ENCODE measurements around the gene RGS17.
"Not testable (repeated sequence)": the region's sequence is repeated elsewhere in the genome, so short reads cannot be mapped to it uniquely, and the experiment has no call there.

The RGS17 gene

GRCh38 chr6:153015094-153015640 is 115.9 kb downstream of the RGS17 start:
- TF ChIP-seq CTCF (IDR thresholded peaks at IDR 0.05; ENCODE audit: borderline replicate concordance, insufficient read depth, low read depth, low read length), result no peak

DNA sequence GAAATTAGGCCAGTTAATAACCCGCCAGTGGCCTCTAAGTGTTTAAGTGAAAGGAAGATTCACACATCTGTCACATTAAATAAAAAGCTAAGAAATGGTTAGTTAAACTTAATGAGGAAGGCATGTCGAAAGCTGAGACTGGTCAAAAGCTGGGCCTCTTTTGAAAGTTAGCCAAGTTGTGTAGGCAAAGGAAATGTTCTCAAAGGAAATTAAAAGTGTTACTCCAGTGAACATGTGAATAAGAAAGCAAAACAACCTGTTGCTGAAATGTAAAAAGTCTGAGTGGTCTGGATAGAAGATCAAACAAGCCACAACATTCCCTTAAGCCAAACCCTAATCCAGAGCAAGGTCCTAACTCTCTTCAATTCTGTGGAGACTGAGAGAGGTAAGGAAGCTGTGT is 117.6 kb downstream of the RGS17 start:
- TF ChIP-seq CTCF (IDR thresholded peaks at IDR 0.05; ENCODE audit: borderline replicate concordance, insufficient read depth, low read depth, low read length), result no peak
- no peak overlapping the region for H3K4me3 ChIP-seq (ENCODE audit: low read depth, low read length)

More at GRCh38 chr6:153015094-153015640, 115.9 kb downstream of the RGS17 start:
- H3K4me3 ChIP-seq (ENCODE audit: low read depth, low read length), result no peak overlapping the region

- no peak for TF ChIP-seq CTCF (IDR thresholded peaks at IDR 0.05; ENCODE audit: borderline replicate concordance, insufficient read depth, low read depth, low read length)
Measured at GRCh38 chr6:153012856-153013255, 118.2 kb downstream of the RGS17 start.

DNA sequence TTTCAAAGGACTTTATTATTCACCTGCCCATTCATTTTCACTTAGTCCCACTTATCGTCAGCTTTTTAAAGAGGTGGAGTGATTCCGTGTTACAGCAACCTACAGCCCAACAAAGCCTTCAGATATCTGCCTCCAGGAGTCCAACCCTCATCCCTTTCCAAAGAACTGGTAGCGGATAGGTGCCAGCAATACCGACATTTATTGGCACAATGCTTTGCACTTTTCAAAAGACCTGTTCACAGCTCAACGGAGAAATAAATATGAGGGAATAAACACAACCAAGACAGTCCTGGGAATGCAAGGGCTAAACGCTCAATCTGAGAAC is 127.8 kb downstream of the RGS17 start:
- TF ChIP-seq CTCF (IDR thresholded peaks at IDR 0.05; ENCODE audit: borderline replicate concordance, insufficient read depth, low read depth, low read length), result no peak
- H3K4me3 ChIP-seq (ENCODE audit: low read depth, low read length), result peak overlapping the region; percentile 46

More at GRCh38 chr6:153012856-153013255, 118.2 kb downstream of the RGS17 start:
- H3K4me3 ChIP-seq (ENCODE audit: low read depth, low read length), result no peak overlapping the region

DNA sequence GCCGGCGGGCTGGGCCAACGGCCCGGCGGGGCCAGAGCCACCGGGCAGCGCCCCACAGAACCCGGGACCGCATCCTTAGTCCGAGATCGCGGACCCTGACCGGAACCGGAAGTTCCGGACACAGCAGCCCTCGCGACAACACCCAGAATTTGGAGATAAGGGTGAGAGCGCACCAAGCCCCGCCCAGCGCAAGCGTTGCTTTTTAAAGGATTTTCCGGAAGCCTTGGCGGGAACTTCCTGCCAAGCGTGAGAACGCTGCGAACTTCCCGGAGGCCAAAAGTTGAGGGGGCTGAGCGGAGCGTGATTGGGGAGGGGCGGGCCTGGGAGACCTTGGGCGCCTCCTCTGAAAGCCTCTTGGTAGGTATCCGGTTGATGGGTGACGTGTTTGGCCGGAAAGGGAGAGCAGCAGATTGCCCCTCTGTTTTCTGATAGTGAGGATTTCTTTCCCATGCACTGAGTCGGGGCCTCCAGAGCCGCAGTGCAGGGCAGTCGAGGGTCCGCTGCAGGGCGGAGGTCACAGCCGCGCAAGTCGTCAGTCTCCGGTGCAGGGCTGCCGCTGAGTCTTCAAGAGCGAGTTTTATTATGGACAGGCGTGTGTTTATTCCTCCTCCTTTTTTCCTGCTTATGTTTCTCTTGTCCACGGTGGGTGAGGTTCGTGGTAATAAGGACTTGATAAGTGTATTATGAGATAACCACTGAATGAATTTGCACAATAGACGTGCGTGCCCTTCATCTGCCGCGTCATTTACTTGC is 128.3 kb downstream of the RGS17 start, which contains the start of gene MTRF1L:
MTRF1L (minus strand) TSS at position 97 of the 753 bp plus-strand sequence; CDS start at position 73, 24 bp downstream.
- no peak for TF ChIP-seq CTCF (IDR thresholded peaks at IDR 0.05; ENCODE audit: borderline replicate concordance, insufficient read depth, low read depth, low read length)
- peak within 1 kb of the TSS; percentile 46 for H3K4me3 ChIP-seq (ENCODE audit: low read depth, low read length)

- no peak for TF ChIP-seq CTCF (IDR thresholded peaks at IDR 0.05; ENCODE audit: borderline replicate concordance, insufficient read depth, low read depth, low read length)
- H3K4me3 ChIP-seq (ENCODE audit: low read depth, low read length), result peak overlapping the region; percentile 46
Measured at GRCh38 chr6:153001767-153002612, 129.1 kb downstream of the RGS17 start.

GRCh38 chr6:153000790-153001189 is 130.3 kb downstream of the RGS17 start:
- not testable (repeated sequence) for H3K4me3 ChIP-seq (ENCODE audit: low read depth, low read length)

Measured in GM12875 (cell line).